GM19239 (cell line): ENCODE results near the gene CSNK1E.

Experiments
- DNase-seq: peaks from one replicate; pipeline ENCODE4 v3.0.0; 2011; ENCODE audit warnings: low spot score; ENCODE audit not compliant: insufficient read length
- FAIRE-seq: peaks from 2 replicates; lab custom pipeline; 2011; peaks lifted over from hg19 to GRCh38; lab: Jason Lieb, UNC

The CSNK1E gene

GRCh38 chr22:38309614-38310517, 7.4 kb downstream of the CSNK1E start:
- FAIRE-seq (no peak), DNase-seq (no peak)

GRCh38 chr22:38308791-38309498, 8.3 kb downstream of the CSNK1E start:
- FAIRE-seq: no peak
- no peak for DNase-seq

- DNase-seq (peak; percentile 70), FAIRE-seq (peak; percentile 99)
Measured at GRCh38 chr22:38305471-38306448, 11.5 kb downstream of the CSNK1E start.

- FAIRE-seq (peak; percentile 45), DNase-seq (no peak)
Measured at GRCh38 chr22:38304526-38304925, 12.7 kb downstream of the CSNK1E start.

- FAIRE-seq (no peak), DNase-seq (no peak)
Measured at GRCh38 chr22:38303974-38304373, 13.3 kb downstream of the CSNK1E start.

- no peak for FAIRE-seq
Measured at GRCh38 chr22:38302906-38303305, 14.3 kb downstream of the CSNK1E start.

GRCh38 chr22:38300946-38301345, 16.3 kb downstream of the CSNK1E start:
- DNase-seq (no peak), FAIRE-seq (no peak)

More at GRCh38 chr22:38302906-38303305, 14.3 kb downstream of the CSNK1E start:
- DNase-seq: no peak

GRCh38 chr22:38300197-38300945, 16.9 kb downstream of the CSNK1E start:
- DNase-seq: no peak
- no peak for FAIRE-seq

- DNase-seq (no peak), FAIRE-seq (no peak)
Measured at GRCh38 chr22:38299770-38300102, 17.5 kb downstream of the CSNK1E start.

- FAIRE-seq (no peak), DNase-seq (no peak)
Measured at GRCh38 chr22:38298312-38299005, 18.8 kb downstream of the CSNK1E start.

- DNase-seq (no peak), FAIRE-seq (no peak)
Measured at GRCh38 chr22:38296372-38296771, 20.9 kb downstream of the CSNK1E start.

GRCh38 chr22:38295863-38296262, 21.4 kb downstream of the CSNK1E start:
- DNase-seq (no peak), FAIRE-seq (no peak)

GRCh38 chr22:38295339-38295738, 21.9 kb downstream of the CSNK1E start:
- FAIRE-seq: no peak
- DNase-seq: no peak

GRCh38 chr22:38294193-38294592, 23.0 kb downstream of the CSNK1E start:
- FAIRE-seq: no peak
- DNase-seq: no peak

- DNase-seq (no peak), FAIRE-seq (no peak)
Measured at GRCh38 chr22:38292694-38293093, 24.5 kb downstream of the CSNK1E start.

- no peak for DNase-seq
- no peak for FAIRE-seq
Measured at GRCh38 chr22:38291201-38291777, 25.9 kb downstream of the CSNK1E start.

- FAIRE-seq (no peak), DNase-seq (no peak)
Measured at GRCh38 chr22:38290347-38290746, 26.9 kb downstream of the CSNK1E start.

- FAIRE-seq (no peak), DNase-seq (no peak)
Measured at GRCh38 chr22:38289583-38290082, 27.6 kb downstream of the CSNK1E start.
